ENCODE measurements around the gene MCEE.
"Not testable (repeated sequence)": the region's sequence is repeated elsewhere in the genome, so short reads cannot be mapped to it uniquely, and the experiment has no call there.

Gene MCEE

DNA sequence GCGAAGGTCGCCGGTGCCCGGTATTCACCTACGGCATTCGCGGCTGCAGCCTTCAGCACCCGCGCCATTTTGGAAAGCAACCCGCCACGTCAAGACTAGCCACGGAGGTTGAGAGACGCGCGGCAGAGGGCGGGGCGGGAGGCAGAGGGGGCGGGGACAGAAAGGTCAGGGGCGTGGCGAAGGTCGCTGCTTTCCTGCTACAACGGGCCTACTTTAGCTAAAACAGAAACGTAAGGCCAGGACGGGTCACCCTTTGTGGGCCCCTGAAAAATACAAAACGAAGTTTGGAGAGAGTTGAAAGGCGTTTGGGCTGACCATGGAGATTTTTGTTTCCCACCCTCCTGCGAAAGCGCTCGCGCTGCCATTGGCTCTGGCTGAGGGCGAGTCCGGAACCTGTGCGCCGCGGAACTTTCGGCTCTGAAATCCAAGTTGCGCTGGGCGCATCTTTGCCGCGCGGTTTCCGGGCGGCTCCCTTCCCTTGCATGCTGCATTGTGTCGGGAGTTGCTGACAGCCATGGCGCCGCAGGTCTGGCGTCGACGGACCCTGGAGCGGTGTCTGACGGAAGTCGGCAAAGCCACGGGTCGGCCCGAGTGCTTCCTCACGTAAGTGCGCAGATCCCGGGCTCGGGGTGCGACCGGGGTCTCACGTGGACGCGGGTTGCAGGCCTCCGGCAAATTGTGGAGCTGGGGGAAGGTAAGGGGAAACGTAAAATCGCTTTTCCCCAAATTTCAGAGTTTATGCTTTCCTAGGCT, at the start of gene MCEE, which contains the start of gene MPHOSPH10:
TSS of gene MCEE (minus strand) at position 78 of the 753 bp plus-strand sequence. CDS start at position 68, 10 bp downstream.
TSS of gene MPHOSPH10 (plus strand) at position 483 of the 753 bp plus-strand sequence. CDS start at position 515, 32 bp downstream.
- Histone ChIP-seq H3K9ac (ENCODE audit: low read length) (peak within 1 kb of the TSS; percentile 74), H3K4me1 (ENCODE audit: control insufficient read depth, insufficient read depth, low read length) (peaks cover 6% of the 10 kb centered on the region), H3K27ac (ENCODE audit: low read depth, low read length) (peak within 1 kb of the TSS; percentile 93), H3K36me3 (ENCODE audit: control insufficient read depth, insufficient read depth, low read length) (peaks cover 3% of the 10 kb centered on the region), H3K4me3 (ENCODE audit: low read length) (peak within 1 kb of the TSS; percentile 88), H3K27me3 (ENCODE audit: control insufficient read depth, insufficient read depth, low read length) (no peaks in the 10 kb centered on the region)

DNA sequence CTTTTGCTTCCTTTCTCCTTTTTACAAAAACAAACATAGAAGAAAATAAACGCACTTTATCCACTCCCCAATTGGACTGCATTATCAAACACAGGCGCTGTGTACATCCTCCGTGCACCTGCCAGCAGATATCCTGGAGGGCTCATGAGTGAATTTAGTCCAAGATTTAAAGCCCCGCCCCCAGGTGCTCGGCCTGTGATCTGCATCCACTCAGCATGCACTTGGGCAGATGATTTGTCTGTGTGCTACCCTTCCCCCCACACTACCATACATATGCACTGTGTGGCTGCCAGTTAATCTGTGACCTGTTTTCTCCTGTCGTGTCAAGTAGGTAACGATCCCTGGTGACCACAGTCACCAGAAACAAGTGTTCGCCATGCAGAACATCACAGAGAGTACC, 48.8 kb upstream of the MCEE start:
- H3K36me3 ChIP-seq (ENCODE audit: control insufficient read depth, insufficient read depth, low read length); H3K9ac ChIP-seq (ENCODE audit: low read length); H3K27me3 ChIP-seq (ENCODE audit: control insufficient read depth, insufficient read depth, low read length); H3K4me1 ChIP-seq (ENCODE audit: control insufficient read depth, insufficient read depth, low read length); H3K27ac ChIP-seq (ENCODE audit: low read depth, low read length); H3K4me3 ChIP-seq (ENCODE audit: low read length): not testable (repeated sequence)

DNA sequence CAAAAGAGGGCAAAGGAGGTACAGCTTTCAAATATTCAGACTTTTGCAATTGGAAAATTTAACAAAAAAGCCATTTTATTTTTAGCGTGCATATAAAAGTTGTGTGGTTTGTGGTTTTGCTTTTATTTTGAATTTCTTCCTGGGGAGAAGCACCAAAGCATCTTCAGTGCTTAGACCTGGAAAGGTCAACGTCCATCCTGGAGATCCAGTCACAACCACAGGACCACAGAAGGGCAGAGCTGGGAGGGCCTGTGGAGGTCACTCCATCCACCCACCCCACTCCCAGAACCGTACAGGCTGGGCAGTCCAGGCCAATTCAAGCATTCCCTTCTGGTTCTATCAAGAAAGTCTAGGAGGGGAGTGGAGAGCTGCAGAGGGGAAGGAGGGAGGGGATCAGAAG, 44.2 kb upstream of the MCEE start:
- no peak overlapping the region for H3K4me3 ChIP-seq (ENCODE audit: low read length)
- no peaks in the 10 kb centered on the region for H3K27me3 ChIP-seq (ENCODE audit: control insufficient read depth, insufficient read depth, low read length)
- no peak overlapping the region for H3K9ac ChIP-seq (ENCODE audit: low read length)
- H3K4me1 ChIP-seq (ENCODE audit: control insufficient read depth, insufficient read depth, low read length), result no peaks in the 10 kb centered on the region
- no peak overlapping the region for H3K27ac ChIP-seq (ENCODE audit: low read depth, low read length)
- no peaks in the 10 kb centered on the region for H3K36me3 ChIP-seq (ENCODE audit: control insufficient read depth, insufficient read depth, low read length)

DNA sequence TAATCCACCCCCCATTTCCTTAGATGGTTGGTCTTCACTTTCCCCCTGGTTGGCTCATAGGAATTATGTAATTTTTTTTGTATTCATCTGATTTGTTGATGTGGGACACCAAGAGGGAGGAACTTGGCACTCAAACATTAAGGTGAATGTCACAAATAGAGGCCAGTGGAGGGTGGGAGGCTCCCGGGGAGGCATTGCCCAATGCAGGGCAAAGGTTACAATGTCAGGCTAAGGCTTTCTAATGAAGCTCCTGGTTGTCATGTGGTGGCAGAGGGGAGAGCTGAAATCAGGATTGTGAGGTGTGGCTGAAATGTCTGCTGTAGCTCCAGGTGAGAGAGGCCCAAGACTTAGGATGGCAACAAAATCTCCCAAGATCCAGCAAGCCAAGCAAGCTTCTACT, 43.1 kb upstream of the MCEE start:
- Histone ChIP-seq H3K27ac (ENCODE audit: low read depth, low read length) (no peak overlapping the region), H3K4me1 (ENCODE audit: control insufficient read depth, insufficient read depth, low read length) (no peaks in the 10 kb centered on the region), H3K27me3 (ENCODE audit: control insufficient read depth, insufficient read depth, low read length) (no peaks in the 10 kb centered on the region), H3K36me3 (ENCODE audit: control insufficient read depth, insufficient read depth, low read length) (no peaks in the 10 kb centered on the region), H3K9ac (ENCODE audit: low read length) (no peak overlapping the region), H3K4me3 (ENCODE audit: low read length) (no peak overlapping the region)

DNA sequence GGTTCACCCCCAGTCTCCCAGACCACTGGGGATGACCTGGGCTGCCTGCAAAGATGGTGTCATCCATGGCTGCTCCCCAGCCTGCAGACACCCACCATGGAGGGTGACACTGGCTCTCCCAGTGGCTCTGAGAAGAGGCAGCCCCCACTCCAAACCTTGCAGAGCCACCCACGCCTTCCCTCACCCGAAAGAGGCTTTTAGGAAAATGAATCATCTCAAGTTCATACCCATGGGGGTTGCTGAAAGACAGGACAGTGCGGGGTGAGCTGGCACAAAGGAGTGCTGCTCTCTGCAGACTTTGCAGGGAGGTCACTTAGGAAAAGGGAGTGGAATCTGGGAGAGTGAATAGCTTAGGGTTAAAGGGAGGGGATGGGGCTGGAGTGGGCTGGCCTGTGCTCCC, 36.8 kb upstream of the MCEE start:
- H3K27me3 ChIP-seq (ENCODE audit: control insufficient read depth, insufficient read depth, low read length), result no peaks in the 10 kb centered on the region
- no peak overlapping the region for H3K9ac ChIP-seq (ENCODE audit: low read length)
- H3K4me1 ChIP-seq (ENCODE audit: control insufficient read depth, insufficient read depth, low read length), result no peaks in the 10 kb centered on the region
- H3K4me3 ChIP-seq (ENCODE audit: low read length), result no peak overlapping the region
- H3K27ac ChIP-seq (ENCODE audit: low read depth, low read length), result no peak overlapping the region
- no peaks in the 10 kb centered on the region for H3K36me3 ChIP-seq (ENCODE audit: control insufficient read depth, insufficient read depth, low read length)

DNA sequence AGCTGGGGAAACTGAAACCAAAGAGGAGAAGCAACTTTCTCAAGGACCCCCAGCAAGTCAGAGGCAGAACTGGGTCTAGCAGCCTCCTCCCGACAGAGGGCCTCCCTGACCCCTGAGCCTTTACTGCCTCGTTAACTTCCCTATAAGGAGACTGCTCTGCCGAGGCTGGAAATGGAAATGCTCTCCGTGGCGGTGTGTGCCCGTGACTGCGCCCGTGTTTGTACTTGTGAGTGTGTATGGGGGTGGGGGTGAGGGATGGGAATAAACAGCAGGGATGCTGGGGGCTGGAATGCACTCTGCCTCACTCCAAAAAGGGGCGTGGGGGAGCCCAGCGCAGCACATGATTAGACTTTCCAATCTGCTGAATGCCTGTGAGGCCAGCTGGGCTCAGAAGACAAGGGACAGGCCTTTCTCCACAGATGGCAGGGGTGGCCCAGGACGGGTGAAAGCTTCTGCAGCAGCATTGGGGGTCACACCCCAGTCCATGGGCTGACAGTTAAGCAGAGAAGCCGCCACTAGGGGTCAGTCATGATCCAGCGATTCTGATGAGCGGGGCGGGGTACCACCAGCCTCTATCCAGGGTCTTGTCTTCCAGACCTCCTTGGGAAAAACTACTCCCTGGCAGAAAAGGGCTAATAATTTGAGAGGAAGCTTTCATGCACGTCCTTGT, 27.2 kb upstream of the MCEE start:
- H3K4me1 ChIP-seq (ENCODE audit: control insufficient read depth, insufficient read depth, low read length), result peaks cover 8% of the 10 kb centered on the region
- H3K36me3 ChIP-seq (ENCODE audit: control insufficient read depth, insufficient read depth, low read length), result no peaks in the 10 kb centered on the region
- H3K27me3 ChIP-seq (ENCODE audit: control insufficient read depth, insufficient read depth, low read length), result no peaks in the 10 kb centered on the region
- peak overlapping the region; percentile 72 for H3K27ac ChIP-seq (ENCODE audit: low read depth, low read length)
- H3K9ac ChIP-seq (ENCODE audit: low read length), result no peak overlapping the region
- H3K4me3 ChIP-seq (ENCODE audit: low read length), result peak overlapping the region; percentile 48

DNA sequence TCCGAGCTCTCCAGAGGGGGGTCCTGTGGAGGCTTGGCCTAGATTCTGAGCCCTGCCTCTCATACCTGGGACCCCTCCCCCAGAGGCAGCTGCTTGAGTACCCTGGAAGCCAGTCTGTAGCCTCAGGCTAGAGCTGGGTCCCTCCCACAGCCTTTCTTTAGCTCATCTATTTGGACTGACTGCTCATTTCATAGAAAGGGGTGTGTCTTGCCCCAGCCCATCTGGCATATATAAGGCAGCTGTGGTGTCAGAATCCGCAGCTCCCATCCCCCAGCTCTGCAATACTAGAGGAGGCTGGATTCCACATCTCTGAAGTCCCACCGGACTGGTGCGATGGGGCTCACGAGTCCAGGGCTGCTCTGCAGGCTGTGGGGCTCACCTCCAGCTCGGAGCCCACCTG, 26.5 kb upstream of the MCEE start:
- H3K36me3 ChIP-seq (ENCODE audit: control insufficient read depth, insufficient read depth, low read length), result no peaks in the 10 kb centered on the region
- peak overlapping the region; percentile 72 for H3K27ac ChIP-seq (ENCODE audit: low read depth, low read length)
- no peaks in the 10 kb centered on the region for H3K27me3 ChIP-seq (ENCODE audit: control insufficient read depth, insufficient read depth, low read length)
- no peak overlapping the region for H3K9ac ChIP-seq (ENCODE audit: low read length)
- H3K4me1 ChIP-seq (ENCODE audit: control insufficient read depth, insufficient read depth, low read length), result peaks cover 8% of the 10 kb centered on the region
- peak overlapping the region; percentile 48 for H3K4me3 ChIP-seq (ENCODE audit: low read length)

DNA sequence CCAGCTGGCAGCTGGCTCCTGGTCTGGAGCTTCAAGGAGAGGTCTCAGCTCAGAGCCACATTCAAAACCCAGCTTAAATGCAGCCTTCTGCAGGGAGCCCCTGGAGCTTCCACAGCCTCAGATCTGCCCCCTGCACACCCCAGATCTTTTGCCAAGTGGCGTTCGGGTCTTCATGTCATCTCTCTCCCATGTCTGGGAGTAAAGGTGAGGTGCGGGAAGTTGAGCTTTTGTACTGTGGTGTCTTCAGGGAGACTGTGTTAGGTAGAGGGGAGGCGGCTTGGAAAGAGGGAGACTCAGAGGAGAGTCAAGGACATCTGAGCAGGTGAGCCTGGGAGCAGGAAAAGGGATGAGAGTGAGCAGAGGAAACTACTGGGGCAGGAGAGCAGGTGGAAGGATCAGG, 25.8 kb upstream of the MCEE start:
- H3K27ac ChIP-seq (ENCODE audit: low read depth, low read length), result no peak overlapping the region
- no peaks in the 10 kb centered on the region for H3K36me3 ChIP-seq (ENCODE audit: control insufficient read depth, insufficient read depth, low read length)
- H3K27me3 ChIP-seq (ENCODE audit: control insufficient read depth, insufficient read depth, low read length), result no peaks in the 10 kb centered on the region
- no peak overlapping the region for H3K4me3 ChIP-seq (ENCODE audit: low read length)
- H3K9ac ChIP-seq (ENCODE audit: low read length), result no peak overlapping the region
- peaks cover 8% of the 10 kb centered on the region for H3K4me1 ChIP-seq (ENCODE audit: control insufficient read depth, insufficient read depth, low read length)

DNA sequence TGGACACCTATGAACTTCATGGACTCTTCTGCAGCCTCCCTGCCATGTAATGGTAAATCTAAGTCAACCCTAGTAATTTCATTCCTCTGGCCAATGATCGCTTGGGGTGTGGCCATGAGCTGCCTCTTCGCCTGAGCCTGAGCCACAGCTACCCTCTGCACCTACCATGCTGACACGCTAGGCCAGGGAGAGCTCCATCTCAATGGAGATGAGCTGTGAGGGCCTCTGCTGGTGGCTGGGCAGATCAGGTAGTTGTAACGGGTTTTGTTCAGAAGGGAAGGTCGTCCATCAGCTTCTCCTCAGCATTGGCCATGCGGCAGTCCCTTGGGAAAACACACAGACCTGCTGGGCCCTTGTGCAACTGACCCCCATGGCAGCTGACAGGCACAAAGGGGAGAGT, 24.8 kb upstream of the MCEE start:
- peaks cover 8% of the 10 kb centered on the region for H3K4me1 ChIP-seq (ENCODE audit: control insufficient read depth, insufficient read depth, low read length)
- H3K27me3 ChIP-seq (ENCODE audit: control insufficient read depth, insufficient read depth, low read length), result no peaks in the 10 kb centered on the region
- no peak overlapping the region for H3K27ac ChIP-seq (ENCODE audit: low read depth, low read length)
- H3K4me3 ChIP-seq (ENCODE audit: low read length), result no peak overlapping the region
- H3K36me3 ChIP-seq (ENCODE audit: control insufficient read depth, insufficient read depth, low read length), result peaks cover 9% of the 10 kb centered on the region
- H3K9ac ChIP-seq (ENCODE audit: low read length), result no peak overlapping the region

DNA sequence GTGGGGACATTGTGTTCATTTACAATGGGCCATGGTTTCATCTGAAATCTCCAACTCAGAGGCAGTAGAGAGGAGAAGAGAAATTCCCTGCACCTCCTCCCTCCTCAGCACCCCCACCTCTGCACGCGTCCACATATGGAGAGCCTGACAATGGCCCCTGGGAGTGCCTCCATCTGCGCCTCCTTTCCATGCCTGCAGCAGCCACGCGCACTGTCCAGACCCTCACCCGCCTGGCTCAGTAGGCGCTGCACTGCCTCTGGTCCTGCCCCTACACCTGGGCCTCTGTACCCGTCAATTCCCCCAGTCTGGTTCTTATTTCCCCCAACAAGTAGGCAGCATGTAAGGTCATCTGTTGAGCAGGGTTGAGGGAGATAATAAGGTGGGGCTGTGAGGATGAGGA, 24.2 kb upstream of the MCEE start:
- no peaks in the 10 kb centered on the region for H3K27me3 ChIP-seq (ENCODE audit: control insufficient read depth, insufficient read depth, low read length)
- H3K27ac ChIP-seq (ENCODE audit: low read depth, low read length), result no peak overlapping the region
- H3K4me3 ChIP-seq (ENCODE audit: low read length), result no peak overlapping the region

DNA sequence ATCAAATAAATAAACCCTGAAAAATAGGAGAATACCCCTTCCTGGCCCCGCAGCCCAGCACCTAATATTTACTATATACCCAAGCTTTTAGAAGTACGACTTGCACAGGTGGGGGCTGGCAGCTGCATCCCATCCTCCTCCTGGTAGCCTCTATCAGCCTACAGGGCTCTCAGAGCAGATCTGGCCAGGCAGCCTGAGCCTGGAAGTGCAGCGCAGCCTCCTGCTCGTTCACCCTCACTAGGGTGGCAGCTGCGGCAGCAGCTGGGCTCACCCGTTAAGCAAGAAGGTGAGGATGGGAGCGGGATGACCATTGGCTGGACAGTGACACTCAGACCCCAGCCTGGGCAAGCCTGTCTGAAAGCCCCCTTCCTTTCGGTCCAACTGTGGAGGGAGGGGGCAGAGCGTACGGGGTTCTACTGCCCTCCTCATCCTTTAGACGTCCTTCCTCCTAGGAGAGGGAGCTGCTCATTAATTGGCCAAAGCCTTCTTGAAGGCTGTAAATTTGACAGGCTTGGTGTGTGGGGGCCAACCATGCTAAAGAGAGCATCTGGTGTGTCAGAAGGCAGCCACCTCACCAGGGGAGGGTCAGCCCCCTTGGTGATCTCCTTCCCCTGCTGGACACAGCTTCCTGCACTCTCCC, 23.7 kb upstream of the MCEE start:
- no peak overlapping the region for H3K27ac ChIP-seq (ENCODE audit: low read depth, low read length)
- peaks cover 8% of the 10 kb centered on the region for H3K4me1 ChIP-seq (ENCODE audit: control insufficient read depth, insufficient read depth, low read length)
- peaks cover 11% of the 10 kb centered on the region for H3K36me3 ChIP-seq (ENCODE audit: control insufficient read depth, insufficient read depth, low read length)
- no peaks in the 10 kb centered on the region for H3K27me3 ChIP-seq (ENCODE audit: control insufficient read depth, insufficient read depth, low read length)
- no peak overlapping the region for H3K4me3 ChIP-seq (ENCODE audit: low read length)
- no peak overlapping the region for H3K9ac ChIP-seq (ENCODE audit: low read length)

More for the DNA sequence above, 24.2 kb upstream of the MCEE start:
- Histone ChIP-seq H3K9ac (ENCODE audit: low read length) (no peak overlapping the region), H3K4me1 (ENCODE audit: control insufficient read depth, insufficient read depth, low read length) (peaks cover 8% of the 10 kb centered on the region), H3K36me3 (ENCODE audit: control insufficient read depth, insufficient read depth, low read length) (peaks cover 9% of the 10 kb centered on the region)

DNA sequence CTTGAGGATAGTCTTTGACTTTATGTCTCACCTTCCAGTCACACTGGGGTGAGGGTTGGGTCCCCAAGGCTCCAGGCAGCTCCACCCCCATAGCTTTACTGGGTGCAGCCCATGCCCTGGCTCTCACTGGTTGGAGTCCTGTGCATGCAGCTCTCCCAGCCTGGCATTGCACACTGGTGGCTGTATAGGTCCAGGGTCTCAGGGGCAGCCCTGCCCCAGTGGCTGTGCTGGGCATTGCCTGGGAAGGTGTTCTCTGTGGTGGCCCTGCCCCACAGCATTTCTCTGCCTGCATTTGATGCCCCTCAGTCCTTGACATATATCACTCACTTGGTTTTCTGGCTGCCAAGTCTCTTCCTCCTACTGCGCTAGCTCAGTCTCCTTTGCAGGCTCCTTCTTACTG, 21.6 kb upstream of the MCEE start:
- no peak overlapping the region for H3K9ac ChIP-seq (ENCODE audit: low read length)
- no peak overlapping the region for H3K4me3 ChIP-seq (ENCODE audit: low read length)
- H3K27ac ChIP-seq (ENCODE audit: low read depth, low read length), result no peak overlapping the region
- H3K27me3 ChIP-seq (ENCODE audit: control insufficient read depth, insufficient read depth, low read length), result no peaks in the 10 kb centered on the region
- peaks cover 20% of the 10 kb centered on the region for H3K36me3 ChIP-seq (ENCODE audit: control insufficient read depth, insufficient read depth, low read length)
- no peaks in the 10 kb centered on the region for H3K4me1 ChIP-seq (ENCODE audit: control insufficient read depth, insufficient read depth, low read length)
